ENCODE data around the gene MARCHF3.
"Not testable (repeated sequence)": the region's sequence is repeated elsewhere in the genome, so short reads cannot be mapped to it uniquely, and the experiment has no call there.

The MARCHF3 gene

DNA sequence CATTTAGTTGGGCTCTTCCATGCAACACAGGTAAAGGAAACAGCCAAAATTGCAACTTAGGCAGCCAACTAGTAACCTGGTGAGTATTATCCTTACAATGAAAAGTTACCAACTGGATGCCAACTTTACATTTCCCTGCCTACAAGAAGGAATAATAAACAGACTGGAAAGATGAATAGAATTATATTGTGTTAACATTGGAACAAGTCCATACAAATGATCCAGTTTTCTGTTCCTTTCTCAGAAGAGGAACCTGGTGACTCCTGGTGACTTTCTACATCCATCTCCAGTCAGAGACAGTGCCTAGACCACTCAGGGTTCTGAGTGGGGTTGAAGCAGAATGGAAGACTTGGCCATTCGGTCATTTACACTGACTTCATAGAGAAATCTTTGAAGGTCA is 20.6 kb downstream of the MARCHF3 start:
- TF ChIP-seq ZFX (IDR thresholded peaks at IDR 0.05), result no peak
- TF ChIP-seq, protein P1, sequence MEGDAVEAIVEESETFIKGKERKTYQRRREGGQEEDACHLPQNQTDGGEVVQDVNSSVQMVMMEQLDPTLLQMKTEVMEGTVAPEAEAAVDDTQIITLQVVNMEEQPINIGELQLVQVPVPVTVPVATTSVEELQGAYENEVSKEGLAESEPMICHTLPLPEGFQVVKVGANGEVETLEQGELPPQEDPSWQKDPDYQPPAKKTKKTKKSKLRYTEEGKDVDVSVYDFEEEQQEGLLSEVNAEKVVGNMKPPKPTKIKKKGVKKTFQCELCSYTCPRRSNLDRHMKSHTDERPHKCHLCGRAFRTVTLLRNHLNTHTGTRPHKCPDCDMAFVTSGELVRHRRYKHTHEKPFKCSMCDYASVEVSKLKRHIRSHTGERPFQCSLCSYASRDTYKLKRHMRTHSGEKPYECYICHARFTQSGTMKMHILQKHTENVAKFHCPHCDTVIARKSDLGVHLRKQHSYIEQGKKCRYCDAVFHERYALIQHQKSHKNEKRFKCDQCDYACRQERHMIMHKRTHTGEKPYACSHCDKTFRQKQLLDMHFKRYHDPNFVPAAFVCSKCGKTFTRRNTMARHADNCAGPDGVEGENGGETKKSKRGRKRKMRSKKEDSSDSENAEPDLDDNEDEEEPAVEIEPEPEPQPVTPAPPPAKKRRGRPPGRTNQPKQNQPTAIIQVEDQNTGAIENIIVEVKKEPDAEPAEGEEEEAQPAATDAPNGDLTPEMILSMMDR (conservative IDR thresholded peaks at IDR 0.05), result no peak
- H3K27ac ChIP-seq, result no peak overlapping the region

DNA sequence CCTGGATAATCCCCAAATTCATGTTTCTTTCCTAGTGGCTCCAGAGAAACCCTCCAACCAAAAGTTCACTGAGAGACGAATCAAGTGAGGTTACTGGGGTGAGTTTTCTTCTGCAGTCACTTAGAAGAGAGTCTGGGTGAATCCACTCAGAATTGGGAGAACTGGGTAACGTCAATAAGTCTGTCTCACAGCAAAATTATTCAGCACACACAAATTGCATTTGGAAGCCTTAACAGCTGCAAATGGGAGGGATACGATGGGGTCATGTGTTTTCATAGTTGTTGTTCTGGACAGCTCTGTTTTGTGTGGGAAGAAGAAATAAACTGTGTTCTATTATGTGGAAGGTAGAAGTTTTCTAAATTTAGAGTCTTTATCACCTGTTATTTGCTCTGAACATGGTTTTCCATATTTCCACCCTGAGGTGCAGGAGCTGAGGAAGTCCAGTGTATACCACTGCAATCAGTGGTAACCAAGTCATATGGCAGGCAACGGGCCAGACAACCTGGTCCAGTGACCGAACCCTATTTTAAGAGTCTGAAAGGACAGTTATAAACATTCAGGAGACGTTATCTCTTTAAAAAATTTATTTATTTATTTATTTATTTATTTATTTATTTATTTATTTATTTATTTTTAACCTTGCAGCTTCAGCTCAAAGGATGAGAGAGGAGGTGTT is 21.9 kb downstream of the MARCHF3 start:
- H3K27ac ChIP-seq, result no peak overlapping the region

DNA sequence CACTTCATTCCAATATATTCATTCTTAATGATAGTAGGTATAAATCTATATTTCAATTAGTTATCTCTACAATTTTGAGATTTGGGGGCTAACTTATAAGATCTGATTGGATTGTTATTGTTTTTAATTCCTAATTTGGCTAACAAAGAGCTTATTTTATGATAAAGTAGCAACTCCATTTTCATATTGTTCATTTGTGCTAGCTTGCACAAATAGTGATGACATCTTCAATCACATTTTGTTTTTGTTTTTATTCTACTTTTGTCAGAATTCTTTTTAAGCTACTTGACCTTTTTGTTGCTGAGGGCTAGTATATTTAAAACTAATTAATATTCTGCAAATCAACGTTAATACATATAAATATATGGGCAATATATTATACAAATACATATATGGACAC is 22.8 kb downstream of the MARCHF3 start:
- no peak for TF ChIP-seq ZFX (IDR thresholded peaks at IDR 0.05)
- TF ChIP-seq, protein P1 (conservative IDR thresholded peaks at IDR 0.05), result no peak
- H3K27ac ChIP-seq, result no peak overlapping the region

More for the DNA sequence above, 21.9 kb downstream of the MARCHF3 start:
- no peak for TF ChIP-seq ZFX (IDR thresholded peaks at IDR 0.05)
- TF ChIP-seq, protein P1 (conservative IDR thresholded peaks at IDR 0.05), result no peak

DNA sequence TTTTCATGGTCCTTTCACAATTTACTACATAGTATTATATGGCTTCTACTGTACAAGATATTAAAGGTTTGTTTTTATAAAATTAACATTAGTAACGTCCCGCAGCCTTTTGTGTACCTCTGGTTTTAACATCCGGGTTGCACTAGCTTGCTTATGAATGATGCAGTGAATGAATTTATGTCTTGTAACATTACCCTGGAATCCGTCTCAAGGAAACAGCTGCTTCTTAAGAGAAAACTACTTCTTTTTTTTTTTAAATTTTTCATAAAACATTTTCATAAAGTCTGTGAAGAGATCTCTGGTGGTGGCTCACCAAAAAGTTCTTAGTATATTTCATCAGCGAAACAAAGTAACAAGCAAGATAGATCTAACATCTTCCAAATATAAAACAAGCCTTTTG is 23.6 kb downstream of the MARCHF3 start:
- no peak for TF ChIP-seq ZFX (IDR thresholded peaks at IDR 0.05)
- no peak overlapping the region for H3K27ac ChIP-seq

DNA sequence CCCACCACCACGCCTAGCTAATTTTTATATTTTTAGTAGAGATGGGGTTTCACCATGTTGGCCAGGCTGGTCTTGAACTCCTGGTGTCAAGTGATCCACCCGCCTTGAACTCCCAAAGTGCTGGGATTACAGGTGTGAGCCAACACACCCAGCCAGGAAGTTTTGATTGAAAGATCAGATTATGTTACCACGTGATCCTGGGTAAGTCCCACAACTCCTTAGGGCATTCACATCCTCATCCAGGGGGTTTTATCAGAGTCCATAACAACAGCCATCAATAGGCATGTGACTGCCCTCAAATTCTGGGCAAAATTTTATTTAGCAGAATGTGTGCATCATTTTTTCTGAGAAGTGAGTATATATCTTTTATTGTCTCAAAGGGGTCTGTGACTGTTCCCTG is 25.1 kb downstream of the MARCHF3 start:
- not testable (repeated sequence) for H3K27ac ChIP-seq

DNA sequence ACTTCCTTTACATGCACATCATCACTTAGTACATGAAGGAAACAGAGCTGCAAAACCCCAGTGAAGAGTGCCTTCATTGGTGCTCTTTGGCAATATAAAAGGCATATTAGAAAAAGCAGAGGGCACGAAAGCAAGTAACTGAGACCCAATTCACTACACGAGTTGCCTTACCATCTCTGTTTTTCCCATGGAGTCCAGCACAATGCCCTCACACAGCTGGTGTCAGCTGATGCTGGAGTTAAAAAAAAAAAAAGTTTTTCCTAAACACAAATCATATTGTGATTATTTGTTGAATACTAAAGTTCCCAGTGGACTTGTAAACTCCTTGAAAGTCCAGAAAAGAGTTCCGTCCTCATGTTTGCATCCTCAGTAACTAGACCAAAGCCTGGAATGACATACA is 25.6 kb downstream of the MARCHF3 start:
- no peak overlapping the region for H3K27ac ChIP-seq
- TF ChIP-seq, protein P1 (conservative IDR thresholded peaks at IDR 0.05), result no peak
- TF ChIP-seq ZFX (IDR thresholded peaks at IDR 0.05), result no peak

DNA sequence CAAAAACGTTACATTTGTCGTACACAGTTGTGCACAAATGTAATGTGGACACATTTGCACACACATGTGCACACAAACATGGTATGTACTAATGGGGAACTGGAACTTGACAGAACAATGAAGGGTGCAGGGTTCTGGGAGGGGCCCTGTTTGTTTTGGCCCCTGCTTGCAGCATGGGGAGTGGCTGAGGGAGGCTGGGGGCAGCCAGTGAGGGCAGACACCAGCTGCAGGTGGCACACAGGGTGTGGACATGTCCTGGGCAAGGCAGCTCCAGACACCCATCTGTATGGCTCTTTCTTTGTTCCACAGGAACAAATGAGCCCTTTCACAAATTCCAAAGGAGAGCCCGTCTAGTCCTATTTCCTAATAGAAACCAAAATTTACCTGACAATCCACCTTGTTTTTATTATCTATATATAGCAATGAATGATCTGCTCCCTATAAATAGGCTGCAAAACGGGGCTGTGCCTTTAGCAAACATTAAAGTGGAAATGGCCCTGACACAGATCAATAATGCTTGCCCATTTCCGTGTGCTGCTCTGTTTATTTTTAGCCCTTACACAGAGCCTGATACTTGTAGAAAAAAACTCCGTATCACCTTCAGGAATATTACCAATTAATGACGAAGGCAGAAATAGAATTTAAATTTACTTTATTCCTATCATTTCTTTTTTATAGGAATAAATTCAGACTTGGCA is 26.4 kb downstream of the MARCHF3 start:
- H3K27ac ChIP-seq, result peak overlapping the region; percentile 57
- TF ChIP-seq, protein P1 (conservative IDR thresholded peaks at IDR 0.05), result no peak
- no peak for TF ChIP-seq ZFX (IDR thresholded peaks at IDR 0.05)

DNA sequence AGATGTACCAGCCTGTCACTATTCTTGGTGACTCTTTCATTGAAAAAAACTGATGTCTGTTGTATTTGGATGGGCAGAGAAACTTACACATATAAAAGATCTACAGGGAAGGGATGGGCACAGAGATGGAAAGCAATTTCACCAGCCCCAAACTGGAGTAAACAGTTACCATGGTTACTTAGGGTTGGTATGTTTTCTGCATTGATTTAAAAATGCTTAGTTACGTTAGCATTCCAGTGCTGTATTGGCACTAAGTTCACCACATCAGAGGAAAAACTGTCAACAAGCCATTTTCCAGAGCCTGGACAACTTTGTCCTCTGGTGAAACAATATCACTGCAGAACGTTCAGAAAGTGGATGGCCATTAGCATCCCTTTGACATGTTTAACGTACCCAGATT is 28.0 kb downstream of the MARCHF3 start:
- TF ChIP-seq, protein P1 (conservative IDR thresholded peaks at IDR 0.05), result no peak
- TF ChIP-seq ZFX (IDR thresholded peaks at IDR 0.05), result no peak
- H3K27ac ChIP-seq, result no peak overlapping the region

All from C4-2B (cell line).